ENCODE data around the gene YTHDF1.
A peak's percentile ranks its signal among the peaks of the same experiment; 100 is the strongest.

DNA sequence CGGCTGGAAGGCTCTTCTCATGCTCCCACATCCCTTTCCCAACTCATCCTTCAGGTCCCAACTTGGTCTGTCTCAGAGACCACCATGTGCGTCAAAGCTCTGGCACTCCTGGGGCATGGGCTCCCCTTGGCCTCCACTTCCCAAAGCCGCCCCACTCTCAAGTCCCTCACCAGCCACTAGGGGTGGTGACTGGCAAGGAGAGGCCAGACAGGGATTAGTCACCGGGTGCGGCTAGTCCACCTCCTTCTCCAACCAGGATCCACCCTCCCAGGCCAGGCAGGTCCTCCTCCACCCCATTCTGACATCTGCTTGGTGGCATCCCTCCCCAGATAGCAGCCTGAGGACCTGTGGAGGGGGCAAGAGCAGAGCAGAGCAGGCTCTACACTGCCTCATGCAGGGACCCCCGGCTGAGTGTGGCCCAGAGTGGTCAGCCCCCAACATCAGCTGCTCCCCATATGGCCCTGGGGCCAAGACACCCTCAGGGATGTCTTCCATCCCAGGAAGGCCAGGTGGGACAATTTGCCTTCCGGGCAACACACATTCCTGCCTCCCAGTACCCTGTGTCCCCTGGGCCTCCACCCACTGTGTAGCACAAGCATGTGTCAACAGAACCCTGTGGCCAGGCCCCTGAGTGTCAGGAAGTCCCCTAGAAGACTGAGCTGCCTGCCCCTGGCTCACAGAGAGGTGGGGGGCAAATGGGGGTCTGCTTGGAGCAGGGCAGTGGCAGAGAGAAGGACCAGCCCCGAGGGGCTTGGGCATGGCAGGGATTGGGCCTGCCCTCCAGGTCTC lies 29.2 kb downstream of the YTHDF1 start:
- TF ChIP-seq CTCF (tag by site-specific recombination; IDR thresholded peaks at IDR 0.05) (0 out of 2 replicates have a peak, but pooled peaks have one; percentile 13), ZBTB11 (tag by site-specific recombination; conservative IDR thresholded peaks at IDR 0.05; ENCODE audit: low read depth) (no peak), INSM2 (tag by site-specific recombination; IDR thresholded peaks at IDR 0.05) (no peak)
- TF ChIP-seq, protein P1, sequence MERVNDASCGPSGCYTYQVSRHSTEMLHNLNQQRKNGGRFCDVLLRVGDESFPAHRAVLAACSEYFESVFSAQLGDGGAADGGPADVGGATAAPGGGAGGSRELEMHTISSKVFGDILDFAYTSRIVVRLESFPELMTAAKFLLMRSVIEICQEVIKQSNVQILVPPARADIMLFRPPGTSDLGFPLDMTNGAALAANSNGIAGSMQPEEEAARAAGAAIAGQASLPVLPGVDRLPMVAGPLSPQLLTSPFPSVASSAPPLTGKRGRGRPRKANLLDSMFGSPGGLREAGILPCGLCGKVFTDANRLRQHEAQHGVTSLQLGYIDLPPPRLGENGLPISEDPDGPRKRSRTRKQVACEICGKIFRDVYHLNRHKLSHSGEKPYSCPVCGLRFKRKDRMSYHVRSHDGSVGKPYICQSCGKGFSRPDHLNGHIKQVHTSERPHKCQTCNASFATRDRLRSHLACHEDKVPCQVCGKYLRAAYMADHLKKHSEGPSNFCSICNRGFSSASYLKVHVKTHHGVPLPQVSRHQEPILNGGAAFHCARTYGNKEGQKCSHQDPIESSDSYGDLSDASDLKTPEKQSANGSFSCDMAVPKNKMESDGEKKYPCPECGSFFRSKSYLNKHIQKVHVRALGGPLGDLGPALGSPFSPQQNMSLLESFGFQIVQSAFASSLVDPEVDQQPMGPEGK (tag by site-specific recombination; IDR thresholded peaks at IDR 0.05): no peak
- TF ChIP-seq, protein P2, sequence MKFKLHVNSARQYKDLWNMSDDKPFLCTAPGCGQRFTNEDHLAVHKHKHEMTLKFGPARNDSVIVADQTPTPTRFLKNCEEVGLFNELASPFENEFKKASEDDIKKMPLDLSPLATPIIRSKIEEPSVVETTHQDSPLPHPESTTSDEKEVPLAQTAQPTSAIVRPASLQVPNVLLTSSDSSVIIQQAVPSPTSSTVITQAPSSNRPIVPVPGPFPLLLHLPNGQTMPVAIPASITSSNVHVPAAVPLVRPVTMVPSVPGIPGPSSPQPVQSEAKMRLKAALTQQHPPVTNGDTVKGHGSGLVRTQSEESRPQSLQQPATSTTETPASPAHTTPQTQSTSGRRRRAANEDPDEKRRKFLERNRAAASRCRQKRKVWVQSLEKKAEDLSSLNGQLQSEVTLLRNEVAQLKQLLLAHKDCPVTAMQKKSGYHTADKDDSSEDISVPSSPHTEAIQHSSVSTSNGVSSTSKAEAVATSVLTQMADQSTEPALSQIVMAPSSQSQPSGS (tag by site-specific recombination; IDR thresholded peaks at IDR 0.05; ENCODE audit: low read depth): no peak
